DND-41 (cell line): ENCODE results near the gene LUZP1.

Experiments
- ATAC-seq: fragments of 200-7000 bp; cut with Tn5 transposase; 3 replicates; pipeline ENCODE4 v1.9.1; 2021; ENCODE audit warnings: low read depth; ENCODE audit not compliant: insufficient read depth
- DNase-seq: peaks from one replicate; pipeline ENCODE4 v3.0.0-alpha.2; 2020
- H2AFZ ChIP-seq: 2 replicates; pipeline ENCODE4 v1.6.0; 2012; ENCODE audit warnings: low read depth, low read length
- H3K27ac ChIP-seq: 2 replicates; pipeline ENCODE4 v1.5.1; 2012; ENCODE audit warnings: low read length, inconsistent platforms
- H3K27me3 ChIP-seq: fragments of 200-600 bp; sonication (generic); 2 replicates; pipeline ENCODE4 v1.6.0; 2012; ENCODE audit warnings: low read length, mild to moderate bottlenecking, inconsistent platforms; ENCODE audit not compliant: insufficient read depth, poor library complexity
- H3K36me3 ChIP-seq: 2 replicates; pipeline ENCODE4 v1.5.1; 2012; ENCODE audit warnings: low read length, inconsistent platforms; ENCODE audit not compliant: insufficient read depth
- H3K4me1 ChIP-seq: 2 replicates; pipeline ENCODE4 v1.5.1; 2012; ENCODE audit warnings: mild to moderate bottlenecking, low read length; ENCODE audit not compliant: insufficient read depth
- H3K4me2 ChIP-seq: 2 replicates; pipeline ENCODE4 v1.6.0; 2012; ENCODE audit warnings: mild to moderate bottlenecking, moderate library complexity, low read length, inconsistent platforms; ENCODE audit not compliant: insufficient read depth
- H3K4me3 ChIP-seq, 2 experiments: fragments of 200-600 bp in 1 of 2; shearing (Covaris generic) in 1 of 2; 2 replicates each; pipeline ENCODE4 v1.5.1; 2012 to 2016; ENCODE audit warnings: inconsistent platforms in 2 of 2, low read length in 2 of 2, mild to moderate bottlenecking in 2 of 2, low read depth in 1 of 2, moderate library complexity in 1 of 2
- H3K79me2 ChIP-seq: 2 replicates; pipeline ENCODE4 v1.6.0; 2012; ENCODE audit warnings: low read length, inconsistent platforms; ENCODE audit not compliant: insufficient read depth
- H3K9ac ChIP-seq: 2 replicates; pipeline ENCODE4 v1.6.0; 2012; ENCODE audit warnings: low read depth, mild to moderate bottlenecking, inconsistent platforms, low read length, moderate library complexity
- H3K9me3 ChIP-seq: 2 replicates; pipeline ENCODE4 v1.5.1; 2012; ENCODE audit warnings: low read length, moderate library complexity, mild to moderate bottlenecking, inconsistent platforms; ENCODE audit not compliant: insufficient read depth, severe bottlenecking
- H4K20me1 ChIP-seq: 2 replicates; pipeline ENCODE4 v1.6.0; 2012; ENCODE audit warnings: low read length; ENCODE audit not compliant: insufficient read depth
- CTCF ChIP-seq: IDR thresholded peaks from 2 replicates; pipeline ENCODE4 v1.5.1; 2012; ENCODE audit warnings: borderline replicate concordance, low read length, moderate library complexity, mild to moderate bottlenecking; ENCODE audit not compliant: poor library complexity, severe bottlenecking; ENCODE audit errors: extremely low read depth
- EZH2 ChIP-seq: IDR thresholded peaks from 3 replicates; pipeline ENCODE4 v1.6.1; 2012; ENCODE audit warnings: borderline replicate concordance, low read depth, mild to moderate bottlenecking, moderate library complexity, low read length, inconsistent platforms; ENCODE audit not compliant: severe bottlenecking

LUZP1 gene

GRCh38 chr1:23124259-23125026 lies 44.2 kb downstream of the LUZP1 start:
- no peak for DNase-seq
- H4K20me1 ChIP-seq, result peaks cover 46% of the 10 kb centered on the region; the same call in 1 of the 2 replicates
- no peaks in the 10 kb centered on the region for H3K9me3 ChIP-seq
- no peaks in the 10 kb centered on the region for H3K36me3 ChIP-seq
- no peak overlapping the region for H3K4me3 ChIP-seq
- ATAC-seq, result no peak
- H3K9ac ChIP-seq, result no peak overlapping the region
- peaks cover 50% of the 10 kb centered on the region for H3K79me2 ChIP-seq
- TF ChIP-seq EZH2, result no peak
- TF ChIP-seq CTCF, result no peak
- no peak overlapping the region for H3K27ac ChIP-seq
- H2AFZ ChIP-seq, result no peak overlapping the region
- no peak overlapping the region for H3K4me2 ChIP-seq
- no peaks in the 10 kb centered on the region for H3K27me3 ChIP-seq
- H3K4me1 ChIP-seq, result peaks cover 11% of the 10 kb centered on the region

GRCh38 chr1:23123528-23123927 lies 45.1 kb downstream of the LUZP1 start:
- ATAC-seq (no peak), DNase-seq (no peak)
- no peaks in the 10 kb centered on the region for H3K36me3 ChIP-seq
- no peak overlapping the region for H3K4me2 ChIP-seq
- no peaks in the 10 kb centered on the region for H3K9me3 ChIP-seq
- no peak overlapping the region for H3K27ac ChIP-seq
- TF ChIP-seq CTCF (no peak), EZH2 (no peak)
- H3K79me2 ChIP-seq, result peaks cover 53% of the 10 kb centered on the region
- H3K4me1 ChIP-seq, result peaks cover 15% of the 10 kb centered on the region
- no peak overlapping the region for H3K4me3 ChIP-seq
- H2AFZ ChIP-seq, result no peak overlapping the region
- H3K9ac ChIP-seq, result no peak overlapping the region
- H3K27me3 ChIP-seq, result no peaks in the 10 kb centered on the region
- peaks cover 44% of the 10 kb centered on the region; the same call in 1 of the 2 replicates for H4K20me1 ChIP-seq

GRCh38 chr1:23122796-23123195 lies 45.9 kb downstream of the LUZP1 start:
- H2AFZ ChIP-seq, result no peak overlapping the region
- no peak for DNase-seq
- H3K27ac ChIP-seq, result no peak overlapping the region
- no peak overlapping the region for H3K9ac ChIP-seq
- H3K79me2 ChIP-seq, result peaks cover 56% of the 10 kb centered on the region
- H3K4me3 ChIP-seq, result no peak overlapping the region
- H3K27me3 ChIP-seq, result no peaks in the 10 kb centered on the region
- H3K4me1 ChIP-seq, result peaks cover 15% of the 10 kb centered on the region
- no peak for TF ChIP-seq EZH2
- TF ChIP-seq CTCF, result no peak
- H3K4me2 ChIP-seq, result no peak overlapping the region
- H3K36me3 ChIP-seq, result no peaks in the 10 kb centered on the region
- H4K20me1 ChIP-seq, result peaks cover 43% of the 10 kb centered on the region; the same call in 1 of the 2 replicates
- H3K9me3 ChIP-seq, result no peaks in the 10 kb centered on the region
- ATAC-seq, result no peak
